ENCODE measurements around the gene CARD9.
"Not testable (repeated sequence)": the region's sequence is repeated elsewhere in the genome, so short reads cannot be mapped to it uniquely, and the experiment has no call there.

Gene CARD9

DNA sequence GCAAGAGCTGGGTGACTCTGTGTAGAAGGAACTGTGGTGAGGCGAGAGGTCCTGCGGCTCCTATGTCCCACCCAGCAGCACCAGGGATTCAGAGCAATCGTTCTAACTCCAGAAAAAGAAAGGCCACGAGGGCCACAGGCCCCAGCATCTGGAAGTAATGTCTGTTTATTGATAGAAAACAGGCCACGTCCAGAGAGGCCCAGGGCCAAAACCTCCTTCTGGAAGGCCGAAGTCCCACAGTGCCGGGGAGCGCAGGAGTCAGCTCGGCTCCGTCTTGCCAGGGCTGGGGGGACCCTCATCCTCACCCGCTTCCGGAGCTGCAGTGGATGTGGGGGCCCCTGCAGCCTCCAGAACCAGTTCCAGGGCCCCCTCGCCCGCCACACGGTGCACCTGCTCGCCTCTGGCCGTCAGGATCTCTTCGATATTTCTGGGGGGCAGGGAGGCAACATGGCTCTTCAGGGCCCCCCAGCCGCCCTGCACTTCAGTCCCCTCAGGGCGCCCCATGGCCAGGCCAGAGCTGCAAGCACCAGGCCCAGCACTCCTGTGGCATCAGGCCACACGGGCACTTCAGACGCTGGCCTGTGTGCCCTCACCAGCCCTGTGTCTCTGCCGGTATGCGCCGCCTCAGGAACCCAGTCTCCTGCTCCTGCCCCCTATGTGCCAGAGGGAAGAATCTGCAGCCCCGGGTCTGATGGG is 11.6 kb downstream of the CARD9 start:
- no peak for DNase-seq

DNA sequence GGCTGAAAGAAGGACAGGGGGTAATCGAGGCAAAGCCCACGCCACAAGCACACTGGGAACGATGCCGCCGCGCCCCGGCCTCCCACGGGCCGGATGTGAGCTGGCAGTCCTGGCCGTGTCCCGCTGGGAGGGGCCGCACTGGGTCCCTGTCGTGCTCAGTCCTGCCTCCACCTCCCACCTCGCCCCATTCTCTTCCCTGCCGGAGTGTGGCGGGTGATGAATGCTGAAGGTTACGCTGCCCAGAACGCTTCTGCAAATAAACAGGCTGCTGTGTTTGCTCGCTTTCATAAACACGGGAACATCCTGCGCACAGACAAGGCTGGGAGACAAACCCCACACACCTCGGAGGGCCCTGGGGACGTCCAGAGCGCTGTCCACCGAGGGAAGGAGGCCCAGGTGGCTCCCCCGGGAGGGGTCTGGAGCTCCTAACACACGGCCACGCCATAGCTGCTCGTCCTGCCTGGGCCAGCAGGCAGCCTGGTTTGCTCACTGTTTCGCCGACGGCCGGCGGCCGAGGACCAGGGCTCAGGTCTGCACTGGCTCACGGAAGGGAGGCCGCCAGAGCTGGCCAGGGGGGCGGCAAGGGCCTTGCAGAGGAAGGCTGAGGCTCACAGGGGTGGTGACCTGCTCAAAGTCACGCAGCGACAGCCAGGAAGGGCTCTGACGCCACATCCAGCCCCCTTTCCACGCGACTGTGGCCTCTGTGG is 12.3 kb downstream of the CARD9 start:
- no peak for DNase-seq

GRCh38 chr9:136359774-136360718 is 13.4 kb downstream of the CARD9 start:
- no peak for DNase-seq

- DNase-seq = no peak
These were observed 14.6 kb downstream of the CARD9 start for GRCh38 chr9:136358888-136359287.

DNA sequence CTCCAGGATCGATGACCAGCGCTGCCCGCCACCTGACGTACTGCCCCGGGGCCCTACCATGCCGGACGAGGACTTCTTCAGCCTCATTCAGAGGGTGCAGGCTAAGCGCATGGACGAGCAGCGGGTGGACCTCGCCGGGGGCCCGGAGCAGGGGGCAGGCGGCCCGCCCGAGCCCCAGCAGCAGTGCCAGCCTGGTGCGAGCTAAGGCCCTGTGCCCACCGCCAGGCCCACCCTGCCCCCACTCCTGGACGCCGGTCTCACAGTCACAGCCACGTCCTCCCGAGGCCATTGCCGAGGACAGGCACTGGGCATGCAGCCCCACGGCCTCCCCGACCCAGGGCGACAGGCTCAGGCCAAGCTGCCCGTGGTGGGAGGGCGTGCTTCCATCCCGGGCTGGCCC is 15.5 kb downstream of the CARD9 start:
- no peak for DNase-seq

- no peak for DNase-seq
These were observed 16.2 kb downstream of the CARD9 start for GRCh38 chr9:136357202-136357725.

GRCh38 chr9:136355616-136356557 is 17.6 kb downstream of the CARD9 start:
- DNase-seq = no peak

DNA sequence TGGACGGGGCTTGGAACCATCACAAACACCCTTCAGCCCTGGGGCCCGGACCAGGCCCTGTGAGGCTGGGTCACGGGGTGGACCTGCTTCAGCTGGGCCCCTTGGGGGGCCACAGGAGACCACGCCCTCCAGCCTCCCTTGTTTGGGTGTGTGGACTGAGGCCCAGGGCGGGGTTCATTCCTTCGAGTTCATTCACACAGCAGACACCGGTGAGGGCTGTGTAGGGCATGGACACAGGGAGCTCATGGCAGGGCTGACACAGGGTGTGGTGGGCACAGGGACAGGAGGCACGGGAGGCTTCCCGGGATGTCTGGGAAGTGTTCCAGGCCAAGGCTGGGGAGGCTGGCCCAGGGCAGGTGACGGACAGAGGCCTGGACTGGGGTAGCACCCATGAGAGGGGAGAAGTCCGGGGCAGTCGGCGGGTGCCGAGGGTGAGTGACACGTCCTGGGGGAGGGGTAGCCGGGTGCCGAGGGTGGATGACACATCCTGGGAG is 18.8 kb downstream of the CARD9 start:
- peak; percentile 56 for DNase-seq

GRCh38 chr9:136353757-136354488 is 19.5 kb downstream of the CARD9 start:
- peak; percentile 62 for DNase-seq

DNA sequence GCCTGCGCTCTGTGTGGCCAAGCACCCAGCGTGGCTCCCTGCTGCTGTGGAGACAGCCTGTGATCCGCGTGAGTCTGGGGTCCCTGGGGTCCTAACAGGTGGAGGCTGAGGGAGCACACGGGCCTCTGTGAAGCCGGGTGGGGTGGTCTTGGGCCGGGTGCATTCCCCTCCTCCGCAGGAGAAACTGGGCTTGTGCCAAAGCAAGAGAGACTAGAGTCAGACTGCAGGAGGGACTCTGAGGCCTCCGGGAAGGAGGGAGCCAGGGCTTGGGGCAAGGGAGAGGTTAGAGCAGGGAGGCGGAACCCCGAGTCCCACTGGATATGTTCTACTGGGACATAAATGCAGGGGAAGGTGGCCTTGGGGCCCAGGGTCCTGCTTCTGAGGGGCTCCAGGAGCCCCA is 20.4 kb downstream of the CARD9 start:
- no peak for DNase-seq

GRCh38 chr9:136352682-136353081 is 20.8 kb downstream of the CARD9 start:
- DNase-seq = no peak

GRCh38 chr9:136351868-136352267 is 21.6 kb downstream of the CARD9 start:
- not testable (repeated sequence) for DNase-seq

DNA sequence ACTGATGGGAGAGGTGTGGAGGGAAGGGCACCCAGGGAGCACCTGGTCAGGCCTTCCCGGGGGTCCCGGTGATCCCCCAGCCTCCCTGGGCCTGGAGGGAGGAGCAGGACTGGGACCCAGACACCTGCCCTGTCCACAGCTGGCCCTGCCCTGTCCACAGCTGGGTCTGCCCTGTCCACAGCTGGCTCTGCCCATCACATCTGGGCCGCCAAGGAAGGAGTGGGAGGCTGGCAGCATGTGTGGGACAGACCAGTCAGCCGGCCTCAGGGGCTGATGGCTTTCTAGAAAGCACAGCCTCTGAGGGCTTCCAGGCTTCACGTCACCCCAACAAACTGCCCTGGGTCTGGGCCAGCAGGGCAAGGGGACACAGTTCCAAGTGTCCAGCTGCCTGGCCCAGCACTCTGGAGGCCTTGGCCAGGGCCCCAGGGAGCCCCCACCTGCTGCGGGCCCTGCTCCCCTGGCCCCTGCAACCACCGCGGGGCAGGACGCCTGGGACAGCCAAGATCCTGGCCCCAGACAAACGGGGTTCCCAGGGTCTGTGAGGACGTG is 22.1 kb downstream of the CARD9 start:
- DNase-seq = no peak

GRCh38 chr9:136349546-136349945 is 23.9 kb downstream of the CARD9 start:
- DNase-seq = no peak

GRCh38 chr9:136348691-136349090 is 24.8 kb downstream of the CARD9 start:
- DNase-seq = no peak

DNA sequence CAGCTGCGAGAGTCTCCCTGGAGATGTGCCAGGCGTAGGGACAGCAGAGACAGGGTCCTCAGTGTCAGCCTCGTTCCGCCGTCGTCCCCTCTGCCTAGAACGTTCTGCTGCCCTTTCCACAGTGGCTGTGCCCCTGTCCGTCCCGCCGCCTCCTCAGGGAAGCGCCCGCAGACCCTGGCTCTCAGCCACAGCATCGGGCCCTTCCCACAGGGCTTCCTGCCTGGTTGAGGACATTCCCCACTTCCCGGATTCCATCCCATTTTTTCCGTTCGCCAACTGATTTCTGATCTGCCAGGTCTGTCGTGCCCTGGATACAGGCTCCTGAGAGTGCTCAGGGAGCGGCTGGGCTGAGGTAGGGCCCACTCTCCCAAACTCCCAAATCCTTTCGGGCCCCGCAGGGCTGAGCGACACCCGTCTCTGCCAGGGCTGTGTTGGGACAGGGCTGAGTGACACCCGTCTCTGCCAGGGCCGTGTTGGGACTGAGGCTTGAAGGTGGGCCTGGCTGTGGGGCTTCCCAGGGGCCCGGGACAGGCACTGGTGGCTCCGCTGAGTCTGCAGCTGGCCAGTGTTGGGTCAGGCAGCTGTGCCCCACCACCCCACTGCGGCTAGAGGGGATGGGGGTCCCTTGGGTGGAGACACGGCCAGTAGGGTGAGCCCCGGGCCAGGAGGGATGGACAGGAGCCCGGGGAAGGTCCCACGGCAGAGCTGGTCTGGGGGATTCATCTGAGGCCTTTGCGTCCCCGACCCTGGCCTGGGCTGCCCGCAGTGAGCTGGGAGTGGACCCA is 25.8 kb downstream of the CARD9 start:
- no peak for DNase-seq

- DNase-seq = no peak
These were observed 26.5 kb downstream of the CARD9 start for GRCh38 chr9:136346927-136347465.

- DNase-seq = no peak
These were observed 27.4 kb downstream of the CARD9 start for GRCh38 chr9:136346157-136346481.

DNA sequence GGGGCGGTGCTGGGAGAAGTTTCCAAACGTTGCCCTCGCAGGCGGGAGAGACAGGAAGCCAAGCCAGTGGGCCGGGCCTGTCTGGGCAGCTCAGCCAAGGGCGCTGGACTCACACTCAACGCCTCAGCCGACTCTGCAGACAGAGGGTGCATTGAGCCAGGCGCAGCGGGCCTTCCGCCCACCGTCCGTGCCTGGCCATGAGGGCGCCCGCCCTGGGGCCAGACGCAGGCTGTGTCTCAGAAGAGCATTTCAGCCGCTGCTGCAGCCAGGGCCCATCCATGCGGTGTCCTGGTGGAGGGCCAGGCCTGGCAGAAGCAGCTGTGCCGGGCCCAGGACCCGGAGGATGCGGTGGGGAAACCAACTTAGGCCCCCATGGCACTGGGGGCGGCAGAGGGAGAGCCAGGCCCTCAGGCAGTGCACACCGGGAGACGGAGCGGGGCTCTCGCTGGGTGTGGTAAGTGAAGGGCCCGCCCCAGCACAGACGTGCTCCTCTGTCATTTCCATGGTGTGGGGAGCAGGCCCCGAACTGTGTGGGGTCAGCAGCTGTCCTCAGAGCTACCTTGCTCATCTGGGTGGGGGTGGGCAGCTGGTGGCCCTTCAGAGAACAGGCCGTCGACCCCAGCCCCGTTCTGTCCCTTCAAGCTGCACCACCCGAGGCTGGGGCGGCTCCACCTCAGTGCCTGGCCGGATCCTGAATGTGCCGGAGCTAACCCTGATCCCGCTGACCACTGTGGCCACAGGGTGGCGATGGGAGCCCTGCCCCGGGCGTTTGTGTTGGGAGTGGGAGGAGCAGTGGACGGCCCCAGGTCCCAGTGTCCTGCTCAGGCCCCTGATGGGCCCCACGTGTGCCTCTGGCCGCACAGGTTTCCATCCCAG is 27.9 kb downstream of the CARD9 start:
- DNase-seq = no peak
